IPS-18c (cell line): ENCODE data around the gene GLI1.
A peak's percentile ranks its signal among the peaks of the same experiment; 100 is the strongest.
"Not testable (repeated sequence)": the region's sequence is repeated elsewhere in the genome, so short reads cannot be mapped to it uniquely, and the experiment has no call there.

Source experiments
- H3K4me3 ChIP-seq: 2 replicates; pipeline ENCODE4 v1.7.0; 2013; ENCODE audit warnings: low read depth, mild to moderate bottlenecking, low read length, moderate library complexity; ENCODE audit not compliant: insufficient read depth
- H3K9me3 ChIP-seq: one replicate; pipeline ENCODE4 v1.6.1; 2013; ENCODE audit warnings: mild to moderate bottlenecking, low read length, moderate library complexity; ENCODE audit not compliant: control insufficient read depth, insufficient read depth

The GLI1 gene

DNA sequence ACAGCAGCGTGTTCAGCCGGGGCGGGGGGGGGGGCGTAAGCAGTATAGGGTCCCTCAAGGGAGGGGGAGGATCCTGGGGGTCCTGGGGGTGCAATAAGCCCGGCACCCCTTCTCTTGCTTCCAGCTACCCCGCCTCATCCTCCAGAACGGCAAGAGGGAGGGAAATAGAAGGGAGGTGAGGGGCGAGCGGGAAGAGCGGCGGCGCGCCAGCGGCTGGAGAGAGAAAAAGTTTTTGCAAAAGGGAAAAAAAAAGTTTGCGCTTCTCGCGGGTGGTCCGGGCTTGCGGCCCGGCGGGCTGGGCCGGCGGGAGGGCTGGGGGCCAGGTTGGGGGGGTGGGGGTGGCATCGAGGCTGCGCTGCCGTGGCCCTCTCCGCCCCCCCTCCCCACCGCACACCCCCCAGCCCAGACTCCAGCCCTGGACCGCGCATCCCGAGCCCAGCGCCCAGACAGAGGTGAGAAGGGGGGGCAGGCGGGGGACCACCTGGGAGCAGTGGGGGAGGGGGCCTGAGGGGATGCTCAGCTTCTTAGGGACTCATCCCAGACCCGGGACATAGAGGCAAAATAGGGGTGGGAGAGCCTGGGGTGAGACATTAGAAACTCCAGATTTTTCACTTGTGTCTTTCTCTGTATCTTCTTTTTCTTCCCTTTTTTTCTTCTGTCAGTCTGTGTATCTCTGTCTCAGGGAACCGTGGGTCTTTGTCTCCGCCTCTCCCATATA lies at the start of gene GLI1:
Gene GLI1 (plus strand): TSS at position 36 of the 718 bp plus-strand sequence. CDS start 3,907 bp downstream, outside the sequence.
- Histone ChIP-seq H3K9me3 (no peaks in the 10 kb centered on the region), H3K4me3 (peak within 1 kb of the TSS; percentile 80)

DNA sequence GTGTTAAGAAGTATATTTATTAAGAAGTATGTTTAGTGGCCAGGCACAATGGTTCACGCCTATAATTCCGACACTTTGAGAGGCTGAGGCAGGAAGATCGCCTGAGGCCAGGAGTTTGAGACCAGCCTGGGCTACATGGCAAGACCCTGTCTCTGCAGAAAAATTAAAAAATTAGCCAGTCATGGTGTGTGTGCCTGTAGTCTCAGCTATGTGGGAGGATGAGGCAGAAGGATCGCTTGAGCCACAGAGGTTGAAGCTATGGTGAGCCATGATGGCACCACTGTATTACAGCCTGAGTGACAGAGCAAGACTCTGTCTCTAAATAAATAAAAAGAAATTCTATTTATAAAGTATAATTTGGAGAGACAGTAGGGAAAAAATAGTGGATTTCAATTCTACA lies 49.1 kb upstream of the GLI1 start:
- Histone ChIP-seq H3K9me3 (no peaks in the 10 kb centered on the region), H3K4me3 (no peak overlapping the region)

DNA sequence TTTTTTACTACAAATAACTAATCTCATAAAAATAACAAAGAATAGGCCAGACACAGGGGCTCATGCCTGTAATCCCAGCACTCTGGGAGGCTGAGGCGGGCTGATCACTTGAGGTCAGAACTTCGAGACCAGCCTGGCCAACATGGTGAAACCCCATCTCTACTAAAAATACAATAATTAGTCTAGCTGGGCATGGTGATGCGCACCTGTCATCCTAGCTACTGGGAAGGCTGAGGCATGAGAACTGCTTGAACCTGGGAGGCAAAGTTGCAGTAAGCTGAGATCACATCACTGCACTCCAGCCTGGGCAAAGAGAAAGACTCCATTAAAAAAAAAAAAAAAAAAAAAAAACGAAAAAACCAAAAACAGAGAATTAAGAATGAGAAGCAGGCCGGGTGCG lies 45.4 kb upstream of the GLI1 start:
- not testable (repeated sequence) for H3K4me3 ChIP-seq, H3K9me3 ChIP-seq

DNA sequence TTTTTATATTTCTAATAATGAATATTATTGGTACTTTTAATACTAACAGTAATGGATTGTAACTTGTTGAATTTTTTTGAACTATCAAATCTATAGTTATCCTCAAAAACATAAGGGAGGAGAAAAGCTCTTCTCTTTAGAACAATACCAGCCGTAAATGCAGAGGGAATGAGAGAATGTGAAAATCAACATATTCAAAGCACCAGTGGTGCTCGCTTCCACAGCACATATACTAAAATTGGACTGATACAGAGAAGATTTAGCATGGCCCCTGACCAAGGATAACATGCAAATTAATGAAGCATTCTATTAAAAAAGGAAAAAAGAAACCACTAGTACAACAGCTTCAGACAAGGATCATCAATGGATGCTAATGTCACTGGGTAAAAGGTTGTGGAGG lies 44.5 kb upstream of the GLI1 start:
- Histone ChIP-seq H3K4me3 (no peak overlapping the region), H3K9me3 (no peaks in the 10 kb centered on the region)

DNA sequence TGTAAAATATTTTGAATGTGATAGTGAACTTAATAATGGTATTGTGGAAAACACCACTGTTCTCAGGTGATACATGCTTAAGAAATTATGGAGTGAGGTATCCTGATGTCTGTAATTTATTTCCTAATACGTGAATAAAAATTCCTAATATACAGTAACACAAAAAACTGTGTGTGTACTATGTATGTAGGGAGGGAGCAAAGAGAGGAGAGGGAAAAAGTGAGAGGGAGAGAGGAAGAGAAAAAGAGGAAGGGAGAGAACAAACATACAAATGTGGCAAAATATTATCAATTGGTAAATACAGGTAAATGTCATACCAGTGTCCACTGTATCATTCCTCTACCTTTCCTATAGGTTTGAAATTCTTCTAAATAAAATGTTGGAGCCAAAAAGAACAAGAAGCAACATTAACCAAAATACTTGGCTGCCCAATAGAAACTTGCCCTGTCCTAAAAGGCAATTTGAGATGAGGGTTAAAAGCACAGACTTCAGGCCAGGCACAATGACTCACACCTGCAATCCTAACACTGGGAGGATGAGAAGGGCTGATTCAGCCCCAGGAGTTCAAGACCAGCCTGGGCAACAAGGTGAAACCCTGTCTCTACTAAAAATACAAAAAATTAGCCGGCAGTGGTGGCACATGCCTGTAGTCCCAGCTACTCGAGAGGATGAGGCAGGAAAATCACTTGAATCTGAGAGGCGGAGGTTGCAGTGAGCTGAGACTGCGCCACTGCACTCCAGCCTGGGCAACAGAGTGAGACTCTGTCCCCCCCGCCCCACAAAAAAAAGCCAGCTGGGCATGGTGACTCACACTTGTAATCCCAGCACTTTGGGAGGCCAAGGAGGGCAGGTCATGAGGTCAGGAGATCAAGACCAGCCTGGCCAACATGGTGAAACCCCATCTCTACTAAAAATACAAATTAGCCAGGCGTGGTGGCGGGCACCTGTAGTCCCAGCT lies 43.3 kb upstream of the GLI1 start:
- no peaks in the 10 kb centered on the region for H3K9me3 ChIP-seq
- H3K4me3 ChIP-seq, result no peak overlapping the region

DNA sequence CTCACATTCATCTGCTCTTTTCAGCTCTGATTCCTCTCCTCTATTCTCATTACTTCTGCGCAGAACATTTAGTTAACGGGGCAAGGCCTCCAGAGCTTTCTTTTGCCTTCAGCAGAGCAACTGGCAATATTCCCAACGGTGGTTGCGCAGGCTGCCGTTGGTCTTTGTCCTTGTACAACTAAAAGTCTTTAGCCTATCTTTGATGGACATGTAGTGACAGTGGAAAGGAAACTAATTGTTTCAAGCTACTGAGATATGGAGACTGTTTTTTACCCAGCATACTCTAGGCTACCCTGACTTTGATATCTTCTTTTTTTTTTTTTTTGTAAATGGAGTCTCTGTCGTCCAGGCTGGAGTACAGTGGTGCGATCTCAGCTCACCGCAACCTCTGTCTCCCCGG lies 41.3 kb upstream of the GLI1 start:
- no peaks in the 10 kb centered on the region for H3K9me3 ChIP-seq
- no peak overlapping the region for H3K4me3 ChIP-seq

DNA sequence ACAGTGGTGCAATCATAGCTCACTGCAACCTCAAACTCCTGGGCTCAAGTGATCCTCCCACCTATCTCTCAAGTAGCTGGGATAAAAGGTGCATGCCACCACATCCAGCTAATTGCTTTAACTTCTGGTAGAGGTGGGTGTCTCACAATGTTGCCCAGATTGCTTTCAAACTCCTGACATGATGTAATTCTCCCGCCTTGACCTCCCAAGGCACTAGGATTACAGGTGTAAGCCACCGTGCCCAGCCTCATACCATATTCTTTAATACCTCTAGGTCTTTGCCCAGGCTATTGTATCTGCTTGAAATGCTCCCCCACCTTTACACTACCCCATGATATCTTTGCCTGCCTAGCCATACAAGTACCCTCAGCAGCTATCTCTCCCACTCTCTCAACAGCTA lies 40.1 kb upstream of the GLI1 start:
- Histone ChIP-seq H3K4me3 (no peak overlapping the region), H3K9me3 (no peaks in the 10 kb centered on the region)

DNA sequence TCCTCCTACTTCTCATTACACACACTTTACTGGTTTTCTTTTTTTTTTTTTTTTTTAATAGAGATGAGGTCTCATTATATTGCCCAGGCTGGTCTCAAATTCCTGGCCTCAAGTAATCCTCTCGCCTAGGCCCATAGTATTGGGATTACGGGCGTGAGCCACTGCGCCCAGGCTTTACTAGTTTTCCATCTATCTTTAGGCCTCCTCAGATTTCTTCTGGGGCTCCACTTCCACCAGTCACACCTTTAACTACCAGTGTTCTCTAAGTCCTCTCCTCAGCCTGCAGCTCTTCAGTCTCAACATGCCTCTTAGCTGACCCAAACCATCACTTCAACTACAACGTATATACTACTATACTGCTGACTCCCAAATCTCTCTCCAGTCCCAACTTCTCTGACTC lies 39.1 kb upstream of the GLI1 start:
- H3K9me3 ChIP-seq, result no peaks in the 10 kb centered on the region

DNA sequence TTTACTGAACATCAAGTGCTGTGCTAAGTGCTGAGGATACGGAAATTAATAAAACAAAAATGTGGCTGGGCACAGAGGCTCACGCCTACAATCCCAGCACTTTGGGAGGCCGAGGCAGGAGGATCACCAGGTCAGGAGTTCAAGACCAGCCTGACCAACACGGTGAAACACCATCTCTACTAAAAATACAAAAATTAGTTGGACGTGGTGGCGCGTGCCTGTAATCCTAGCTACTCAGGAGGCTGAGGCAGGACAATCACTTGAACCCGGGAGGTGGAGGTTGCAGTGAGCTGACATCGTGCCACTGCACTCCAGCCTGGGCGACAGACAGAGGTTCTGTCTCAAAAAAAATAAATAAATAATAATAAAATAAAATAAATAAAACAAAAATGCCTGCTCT lies 32.6 kb upstream of the GLI1 start:
- not testable (repeated sequence) for H3K9me3 ChIP-seq, H3K4me3 ChIP-seq

More for the DNA sequence above, 39.1 kb upstream of the GLI1 start:
- no peak overlapping the region; the same call in 1 of the 2 replicates for H3K4me3 ChIP-seq

DNA sequence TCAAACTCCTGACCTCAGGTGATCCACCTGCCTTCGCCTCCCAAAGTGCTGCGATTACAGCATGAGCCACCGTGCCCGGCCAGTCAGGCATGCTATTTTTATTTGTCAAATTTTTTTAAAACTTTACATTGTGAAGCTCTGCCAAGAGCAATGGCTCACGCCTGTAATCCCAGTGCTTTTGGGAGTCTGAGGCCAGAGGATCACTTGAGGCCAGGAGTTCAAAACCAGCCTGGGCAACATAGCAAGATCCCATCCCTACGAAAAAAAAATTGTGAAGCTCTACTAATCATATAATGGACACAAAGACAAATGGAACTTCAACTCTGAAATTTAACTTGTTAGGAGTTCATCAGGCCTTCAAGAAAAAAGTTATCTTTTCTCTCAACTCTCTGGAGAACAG lies 30.6 kb upstream of the GLI1 start:
- H3K4me3 ChIP-seq, result no peak overlapping the region
- no peaks in the 10 kb centered on the region for H3K9me3 ChIP-seq

DNA sequence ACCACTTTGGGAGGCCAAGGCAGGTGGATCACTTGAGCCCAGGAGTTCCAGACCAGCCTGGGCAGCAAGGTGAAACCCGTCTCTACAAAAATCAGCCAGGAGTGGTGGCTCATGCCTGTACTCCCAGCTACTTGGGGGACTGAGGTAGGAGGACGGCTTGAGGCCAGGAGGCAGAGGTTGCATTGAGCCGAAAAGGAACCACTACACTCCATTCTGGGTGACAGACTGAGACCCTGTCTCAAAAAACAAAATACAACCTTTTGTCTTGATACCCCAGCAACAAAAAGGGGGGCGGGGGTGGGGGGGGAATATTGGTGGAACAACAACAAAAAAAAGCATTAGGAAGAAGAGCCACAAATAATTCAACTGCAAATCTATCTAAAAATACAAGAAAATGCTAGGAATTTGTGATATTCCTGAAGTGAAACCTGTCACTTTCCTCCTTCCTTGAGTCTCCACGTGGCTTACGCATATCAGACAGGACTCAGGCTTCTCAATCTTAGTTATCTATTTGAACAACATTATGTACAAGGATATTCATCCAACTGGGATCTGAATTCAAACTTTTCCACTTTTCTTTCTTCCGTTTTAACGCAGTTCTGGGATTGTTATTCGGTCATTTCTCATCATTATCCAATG lies 30.0 kb upstream of the GLI1 start:
- peak overlapping the region; percentile 77 for H3K4me3 ChIP-seq
- H3K9me3 ChIP-seq, result no peaks in the 10 kb centered on the region

DNA sequence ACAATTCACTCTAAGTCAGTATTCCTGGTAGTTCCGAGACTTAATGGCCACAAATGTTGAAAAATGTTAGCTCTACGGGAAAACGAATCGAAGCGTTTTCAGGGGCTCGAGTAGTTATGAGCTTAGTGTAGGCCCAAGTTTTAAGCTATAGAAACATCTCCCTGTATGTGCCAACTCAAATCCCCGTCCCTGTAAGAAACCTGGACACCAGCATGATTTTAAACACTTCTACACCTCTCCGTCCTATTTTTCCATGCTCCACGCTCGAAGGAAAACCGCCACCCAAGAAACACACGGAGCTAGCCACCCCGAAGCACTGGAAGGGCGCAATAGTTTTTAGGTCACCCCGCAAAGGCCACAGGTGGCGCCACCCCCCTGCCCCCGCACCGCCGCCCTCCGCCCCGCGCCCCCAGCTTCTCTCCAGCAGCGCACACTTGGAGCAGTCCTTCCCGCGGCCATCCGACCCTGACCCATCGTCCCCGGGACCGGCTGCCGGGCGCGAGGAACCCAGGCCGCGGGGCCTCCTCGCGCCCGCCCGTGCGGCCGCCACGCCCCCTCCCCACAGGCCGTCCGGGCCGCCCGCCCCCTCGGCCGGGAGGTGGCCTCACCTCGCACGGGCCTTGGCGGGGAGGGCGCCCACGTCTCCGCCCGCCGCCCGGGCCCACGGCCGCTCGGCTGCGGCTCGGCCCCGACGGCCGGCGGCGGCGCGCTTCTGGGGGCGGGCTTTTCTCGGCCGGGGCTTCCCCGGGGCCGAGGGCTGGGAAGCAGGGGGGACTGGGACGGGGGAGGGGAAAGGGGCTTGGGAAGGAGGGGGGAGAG lies 29.3 kb upstream of the GLI1 start:
- peak overlapping the region; percentile 77 for H3K4me3 ChIP-seq
- H3K9me3 ChIP-seq, result no peaks in the 10 kb centered on the region

DNA sequence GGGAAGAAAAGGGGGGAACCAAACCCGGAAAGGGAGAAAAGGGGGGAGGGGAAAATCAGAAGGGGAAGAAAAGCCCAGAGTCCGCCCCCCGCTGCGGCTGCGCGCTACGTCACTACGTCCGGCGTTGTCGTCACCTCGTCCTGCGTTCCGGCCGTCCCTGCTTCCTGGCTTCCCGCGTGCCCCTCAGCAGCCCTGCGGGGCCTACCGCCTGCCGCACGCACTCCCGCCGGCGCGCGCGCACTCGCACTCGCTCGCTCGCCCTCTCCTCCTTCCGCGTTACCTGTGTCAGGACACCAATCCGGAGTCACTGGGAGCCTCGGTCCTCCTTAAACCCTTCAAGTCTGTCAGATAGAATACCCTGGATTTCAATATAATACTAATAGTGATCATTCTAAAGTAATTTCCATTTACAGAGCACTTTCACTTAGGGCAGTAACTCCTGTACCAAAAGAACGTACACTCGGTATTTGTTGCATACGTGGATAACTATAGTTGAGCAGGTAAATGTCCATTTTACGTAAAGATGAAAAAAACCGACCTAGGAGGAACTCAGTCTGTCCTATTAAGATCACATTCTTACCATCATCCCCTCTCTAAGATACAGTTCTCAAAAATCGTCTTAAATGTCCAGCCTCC lies 28.5 kb upstream of the GLI1 start, which contains the start of gene R3HDM2:
Gene R3HDM2 (minus strand): TSS at position 113 of the 636 bp plus-strand sequence. CDS start 120,615 bp downstream, outside the sequence.
- H3K9me3 ChIP-seq, result no peaks in the 10 kb centered on the region
- H3K4me3 ChIP-seq, result peak within 1 kb of the TSS; percentile 77

DNA sequence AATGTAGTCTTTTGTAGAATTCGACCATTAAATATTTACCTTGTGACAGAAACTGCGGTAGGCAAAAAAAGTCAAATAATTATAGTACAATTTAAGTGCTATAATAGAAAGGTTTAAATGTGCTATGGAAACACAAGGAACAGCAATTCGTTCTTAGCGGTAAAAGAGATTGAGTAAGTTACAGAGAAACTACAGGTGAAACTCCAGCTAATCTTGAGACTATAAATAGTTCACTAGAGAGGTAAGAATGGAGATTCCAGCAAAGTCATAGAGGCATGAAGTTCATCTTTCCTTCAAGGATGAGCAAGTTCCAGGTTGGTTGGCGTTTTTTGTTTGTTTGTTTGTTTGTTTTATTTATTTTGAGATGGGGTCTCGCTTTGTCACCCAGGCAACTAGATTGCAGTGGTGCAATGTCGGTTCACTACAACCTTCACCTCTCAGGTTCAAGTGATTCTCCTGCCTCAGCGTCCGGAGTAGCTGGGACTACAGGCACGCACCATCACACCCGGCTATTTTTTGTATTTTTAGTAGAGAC lies 27.9 kb upstream of the GLI1 start:
- H3K9me3 ChIP-seq, result no peaks in the 10 kb centered on the region
- no peak overlapping the region; the same call in 1 of the 2 replicates for H3K4me3 ChIP-seq

DNA sequence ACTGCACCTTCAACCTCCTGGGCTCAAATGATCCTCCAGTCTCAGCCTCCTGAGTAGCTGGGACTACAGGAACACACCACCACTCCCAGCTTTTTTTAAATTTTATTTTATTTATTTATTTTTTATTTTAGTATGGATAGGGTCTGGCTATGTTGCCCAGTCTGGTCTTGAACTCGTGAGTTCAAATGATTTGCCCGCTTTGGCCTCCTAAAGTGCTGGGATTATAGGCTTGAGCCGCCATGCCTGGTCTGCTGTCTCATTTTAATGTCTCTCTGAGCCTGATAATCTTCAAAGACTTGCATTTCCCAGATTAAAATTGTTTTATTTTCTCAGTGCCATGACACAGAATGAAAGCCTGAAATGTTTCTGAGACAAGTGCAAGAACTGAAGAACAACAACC lies 26.2 kb upstream of the GLI1 start:
- no peaks in the 10 kb centered on the region for H3K9me3 ChIP-seq
- H3K4me3 ChIP-seq, result no peak overlapping the region

DNA sequence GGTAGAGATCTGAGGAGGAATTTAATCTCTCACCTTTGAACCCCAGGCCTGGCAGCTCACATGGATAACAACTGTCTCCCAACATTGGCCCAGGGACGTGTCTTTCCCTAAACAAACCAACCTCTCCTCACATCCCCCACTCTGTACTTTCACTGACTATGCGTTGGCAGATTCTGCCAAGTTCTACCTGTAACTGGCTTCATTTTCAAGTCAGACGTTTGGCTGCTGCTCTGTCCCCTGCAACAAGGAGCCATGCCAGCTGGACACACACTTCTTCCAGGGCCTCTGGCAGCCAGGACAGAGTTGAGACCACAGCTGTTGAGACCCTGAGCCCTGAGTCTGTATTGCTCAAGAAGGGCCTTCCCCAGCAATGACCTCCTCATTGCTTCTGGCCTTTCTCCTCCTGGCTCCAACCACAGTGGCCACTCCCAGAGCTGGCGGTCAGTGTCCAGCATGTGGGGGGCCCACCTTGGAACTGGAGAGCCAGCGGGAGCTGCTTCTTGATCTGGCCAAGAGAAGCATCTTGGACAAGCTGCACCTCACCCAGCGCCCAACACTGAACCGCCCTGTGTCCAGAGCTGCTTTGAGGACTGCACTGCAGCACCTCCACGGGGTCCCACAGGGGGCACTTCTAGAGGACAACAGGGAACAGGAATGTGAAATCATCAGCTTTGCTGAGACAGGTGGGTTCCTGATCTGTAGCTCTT lies 24.9 kb upstream of the GLI1 start, which contains the start of gene INHBC:
Gene INHBC (plus strand): TSS at position 268 of the 707 bp plus-strand sequence. CDS start 103 bp downstream, at position 371.
- Histone ChIP-seq H3K9me3 (no peaks in the 10 kb centered on the region), H3K4me3 (no peak within 1 kb of the TSS)
